Measurements from ENCODE around the gene IFI27L2.
A peak's percentile ranks its signal among the peaks of the same experiment; 100 is the strongest.

IFI27L2 gene

DNA sequence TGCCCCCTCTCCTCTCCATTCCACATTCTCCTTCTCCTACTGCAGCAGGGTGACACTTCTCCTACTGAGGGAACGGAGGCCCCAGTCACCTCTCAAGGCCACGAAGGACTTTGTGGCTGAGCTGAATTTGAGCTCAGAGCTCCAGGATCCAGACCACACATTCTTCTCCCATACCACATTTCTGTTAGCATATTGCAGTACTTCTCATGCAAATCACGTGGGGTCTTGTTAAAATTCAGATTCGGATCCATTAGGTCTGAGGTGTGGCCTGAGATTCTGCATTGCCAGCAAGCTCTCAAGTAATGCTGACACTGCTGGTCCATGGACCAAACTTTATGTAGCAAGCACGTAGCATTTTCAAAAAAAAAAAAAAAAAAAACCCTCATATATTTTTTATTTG lies 9.6 kb upstream of the IFI27L2 start:
- DNase-seq: no peak
- TF ChIP-seq, protein P1, sequence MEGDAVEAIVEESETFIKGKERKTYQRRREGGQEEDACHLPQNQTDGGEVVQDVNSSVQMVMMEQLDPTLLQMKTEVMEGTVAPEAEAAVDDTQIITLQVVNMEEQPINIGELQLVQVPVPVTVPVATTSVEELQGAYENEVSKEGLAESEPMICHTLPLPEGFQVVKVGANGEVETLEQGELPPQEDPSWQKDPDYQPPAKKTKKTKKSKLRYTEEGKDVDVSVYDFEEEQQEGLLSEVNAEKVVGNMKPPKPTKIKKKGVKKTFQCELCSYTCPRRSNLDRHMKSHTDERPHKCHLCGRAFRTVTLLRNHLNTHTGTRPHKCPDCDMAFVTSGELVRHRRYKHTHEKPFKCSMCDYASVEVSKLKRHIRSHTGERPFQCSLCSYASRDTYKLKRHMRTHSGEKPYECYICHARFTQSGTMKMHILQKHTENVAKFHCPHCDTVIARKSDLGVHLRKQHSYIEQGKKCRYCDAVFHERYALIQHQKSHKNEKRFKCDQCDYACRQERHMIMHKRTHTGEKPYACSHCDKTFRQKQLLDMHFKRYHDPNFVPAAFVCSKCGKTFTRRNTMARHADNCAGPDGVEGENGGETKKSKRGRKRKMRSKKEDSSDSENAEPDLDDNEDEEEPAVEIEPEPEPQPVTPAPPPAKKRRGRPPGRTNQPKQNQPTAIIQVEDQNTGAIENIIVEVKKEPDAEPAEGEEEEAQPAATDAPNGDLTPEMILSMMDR (IDR thresholded peaks at IDR 0.05; ENCODE audit: low read depth, low read length): no peak
- H3K4me3 ChIP-seq (ENCODE audit: low read depth, low read length): no peak overlapping the region
- no peaks in the 10 kb centered on the region for H3K9me3 ChIP-seq
- H3K27me3 ChIP-seq: no peaks in the 10 kb centered on the region
- H3K36me3 ChIP-seq: no peaks in the 10 kb centered on the region
- no peaks in the 10 kb centered on the region for H3K4me1 ChIP-seq

DNA sequence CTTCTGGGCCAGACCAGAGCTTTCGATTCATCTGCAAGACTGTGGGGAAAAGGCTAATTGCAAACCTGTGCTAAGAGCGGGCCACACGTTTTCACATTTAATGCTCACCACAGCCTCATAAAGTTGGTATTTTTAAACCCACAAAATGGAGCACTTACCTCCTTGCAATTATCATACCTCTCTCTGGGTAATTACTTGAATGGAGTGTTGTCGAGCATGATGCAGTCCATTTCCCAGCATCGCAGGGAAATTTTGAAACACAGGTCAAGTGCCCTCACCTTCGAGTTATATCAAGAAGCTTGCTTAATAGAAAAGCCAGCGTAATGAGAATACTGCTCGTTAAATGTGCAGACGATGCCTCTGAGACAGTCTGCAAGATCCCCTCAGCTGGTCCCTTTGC lies 8.8 kb upstream of the IFI27L2 start:
- H3K4me1 ChIP-seq: no peaks in the 10 kb centered on the region
- no peaks in the 10 kb centered on the region for H3K9me3 ChIP-seq
- no peaks in the 10 kb centered on the region for H3K27me3 ChIP-seq
- TF ChIP-seq, protein P1 (IDR thresholded peaks at IDR 0.05; ENCODE audit: low read depth, low read length): no peak
- no peaks in the 10 kb centered on the region for H3K36me3 ChIP-seq
- DNase-seq: no peak
- no peak overlapping the region for H3K4me3 ChIP-seq (ENCODE audit: low read depth, low read length)

DNA sequence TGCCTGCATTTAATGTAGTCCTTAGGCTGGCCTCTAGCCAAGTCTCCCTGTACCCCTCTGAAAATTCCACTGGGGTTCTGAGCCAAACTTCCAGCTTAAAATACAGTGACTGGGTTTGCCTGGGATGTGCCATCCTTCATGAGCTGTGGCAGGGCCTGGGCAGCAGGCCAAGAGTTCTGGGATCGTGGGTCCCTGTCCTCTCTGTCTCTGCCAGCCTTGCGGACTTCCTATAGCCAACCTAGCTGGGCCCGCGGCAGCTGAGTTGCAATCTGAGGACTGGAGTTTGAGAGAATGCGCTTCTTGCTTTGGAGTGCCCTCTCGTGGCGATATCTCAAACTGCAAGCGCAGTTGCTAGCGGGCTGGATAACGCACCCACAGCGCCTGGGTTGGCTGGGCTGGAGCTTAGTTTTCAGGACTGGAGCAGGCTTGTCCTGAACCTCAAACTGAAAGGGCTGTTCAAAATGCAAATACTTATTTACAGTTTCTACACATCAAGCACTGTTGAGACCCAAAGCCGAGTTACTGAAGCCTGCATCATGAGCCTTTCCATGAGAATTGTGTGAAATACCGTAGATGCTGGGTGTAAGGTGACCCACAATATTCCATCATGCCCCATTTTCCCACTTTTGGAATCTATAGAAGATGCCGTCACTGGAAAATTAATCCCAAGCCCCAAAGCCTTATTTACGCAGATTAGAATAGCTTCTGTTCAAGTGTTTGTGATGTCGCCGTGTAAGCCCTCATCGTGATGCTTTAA lies 7.3 kb upstream of the IFI27L2 start:
- DNase-seq: peak; percentile 90
- Histone ChIP-seq H3K27me3 (no peaks in the 10 kb centered on the region), H3K9me3 (no peaks in the 10 kb centered on the region), H3K4me1 (no peaks in the 10 kb centered on the region), H3K4me3 (ENCODE audit: low read depth, low read length) (no peak overlapping the region), H3K36me3 (no peaks in the 10 kb centered on the region)
- TF ChIP-seq, protein P1 (IDR thresholded peaks at IDR 0.05; ENCODE audit: low read depth, low read length): peak; percentile 99

DNA sequence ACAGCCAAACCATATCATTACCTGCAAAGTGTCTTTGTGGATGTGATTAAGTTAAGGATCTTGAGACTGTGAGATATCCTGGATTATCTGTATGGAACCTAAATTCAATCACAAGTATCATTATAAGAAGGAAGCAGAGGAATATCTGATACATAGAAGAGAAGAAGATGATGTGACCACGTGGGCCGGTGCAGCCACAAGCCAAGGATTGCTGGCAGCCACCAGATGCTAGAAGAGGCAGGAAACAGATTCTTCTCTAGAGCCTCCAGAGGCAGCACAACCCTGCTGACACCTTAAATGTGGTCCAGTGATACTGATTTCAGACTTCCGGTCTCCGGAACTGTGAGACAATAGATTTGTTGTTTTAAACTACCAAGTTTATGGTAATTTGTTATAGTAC lies 6.1 kb upstream of the IFI27L2 start:
- H3K36me3 ChIP-seq: no peaks in the 10 kb centered on the region
- H3K9me3 ChIP-seq: no peaks in the 10 kb centered on the region
- H3K27me3 ChIP-seq: no peaks in the 10 kb centered on the region
- no peaks in the 10 kb centered on the region for H3K4me1 ChIP-seq
- DNase-seq: no peak
- TF ChIP-seq, protein P1 (IDR thresholded peaks at IDR 0.05; ENCODE audit: low read depth, low read length): no peak
- no peak overlapping the region for H3K4me3 ChIP-seq (ENCODE audit: low read depth, low read length)

DNA sequence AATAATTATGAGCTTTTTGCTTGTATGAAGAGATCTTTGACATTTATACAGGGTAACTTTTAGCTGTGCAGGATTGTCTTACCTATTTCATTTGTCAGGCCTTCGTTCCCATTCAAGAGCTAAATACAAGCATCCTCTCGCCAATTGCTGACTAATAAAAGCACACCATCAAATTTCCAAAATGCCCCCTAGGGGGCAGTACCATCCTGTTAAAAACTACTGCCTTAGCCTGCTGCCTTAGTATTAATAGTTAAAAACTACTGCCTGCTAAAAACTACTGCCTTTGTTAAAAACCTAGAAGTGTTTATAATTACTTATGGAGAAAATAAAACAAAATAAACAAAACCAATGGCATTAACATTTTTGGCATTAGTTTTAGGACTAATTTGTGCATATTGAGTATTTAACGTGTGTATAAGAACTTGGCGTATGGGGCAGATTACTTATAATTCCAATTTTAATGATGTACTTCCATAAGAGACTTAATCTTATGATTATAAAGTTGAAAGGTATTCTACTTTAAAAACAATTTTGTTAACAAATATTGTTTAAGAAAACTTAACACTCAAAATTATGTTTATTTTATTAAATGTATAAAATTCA lies 3.0 kb upstream of the IFI27L2 start:
- no peaks in the 10 kb centered on the region for H3K9me3 ChIP-seq
- TF ChIP-seq, protein P1 (IDR thresholded peaks at IDR 0.05; ENCODE audit: low read depth, low read length): peak; percentile 83
- no peaks in the 10 kb centered on the region for H3K4me1 ChIP-seq
- peak; percentile 71 for DNase-seq
- no peaks in the 10 kb centered on the region for H3K36me3 ChIP-seq
- no peak overlapping the region for H3K4me3 ChIP-seq (ENCODE audit: low read depth, low read length)
- no peaks in the 10 kb centered on the region for H3K27me3 ChIP-seq

DNA sequence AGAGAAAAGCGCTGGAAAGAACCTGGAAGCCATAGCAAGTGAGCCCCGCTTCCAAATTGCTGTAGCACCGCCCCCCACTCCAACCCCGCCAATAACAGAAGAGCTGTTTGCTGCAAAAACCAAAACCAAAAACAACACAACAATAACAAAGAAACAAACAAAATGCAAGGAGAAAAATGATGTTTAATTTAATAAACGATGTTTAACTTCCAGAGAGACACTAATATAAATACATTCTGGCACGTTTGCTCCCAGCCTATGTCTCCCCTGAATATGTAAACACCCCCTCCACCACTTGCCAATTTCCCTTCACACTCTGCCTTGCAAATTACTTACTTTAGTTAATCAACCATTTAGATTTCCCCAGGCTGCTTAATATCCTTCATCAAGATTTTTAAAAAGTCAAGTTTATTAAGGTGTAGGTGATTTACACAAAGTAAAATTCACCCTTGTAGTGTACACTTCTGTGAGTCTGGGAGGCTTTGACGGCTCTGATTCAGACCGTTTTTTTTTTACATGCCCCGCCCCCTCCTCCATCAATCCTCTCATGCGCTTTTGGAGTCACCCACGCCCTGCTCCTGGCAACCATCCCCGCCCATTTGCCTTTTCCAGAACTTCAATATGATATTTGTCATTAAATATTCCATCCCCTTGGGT lies 482 bp upstream of the IFI27L2 start:
- H3K4me3 ChIP-seq (ENCODE audit: low read depth, low read length): peak overlapping the region; percentile 76
- TF ChIP-seq, protein P1 (IDR thresholded peaks at IDR 0.05; ENCODE audit: low read depth, low read length): no peak

More for the DNA sequence above, 482 bp upstream of the IFI27L2 start:
- Histone ChIP-seq H3K9me3 (no peaks in the 10 kb centered on the region), H3K36me3 (no peaks in the 10 kb centered on the region), H3K4me1 (no peaks in the 10 kb centered on the region), H3K27me3 (no peaks in the 10 kb centered on the region)
- no peak for DNase-seq
